Measurements from ENCODE around the gene UBE2Q2.

The UBE2Q2 gene

GRCh38 chr15:75943246-75943645, 100.0 kb downstream of the UBE2Q2 start:
- Histone ChIP-seq H3K4me3 (no peak overlapping the region), H3K27ac (no peak overlapping the region)
- no peak for DNase-seq

GRCh38 chr15:75943713-75944215, 100.5 kb downstream of the UBE2Q2 start:
- Histone ChIP-seq H3K27me3 (peaks cover 0 to 10% of the 10 kb centered on the region in 2 donors), H3K27ac (no peak overlapping the region), H3K4me3 (no peak overlapping the region), H3K36me3 (no peaks in the 10 kb centered on the region), H3K4me1 (no peaks in the 10 kb centered on the region), H3K9me3 (no peaks in the 10 kb centered on the region)
- TF ChIP-seq CTCF (IDR thresholded peaks at IDR 0.05), result no peak
- DNase-seq, result no peak
- intact Hi-C loops (cut with DNase I; ENCODE audit: low total_unique reads), result no loop called here

More at GRCh38 chr15:75943246-75943645, 100.0 kb downstream of the UBE2Q2 start:
- Histone ChIP-seq H3K36me3 (no peaks in the 10 kb centered on the region), H3K9me3 (no peaks in the 10 kb centered on the region), H3K4me1 (no peaks in the 10 kb centered on the region), H3K27me3 (peaks cover 0 to 5% of the 10 kb centered on the region in 2 donors)
- TF ChIP-seq CTCF (IDR thresholded peaks at IDR 0.05), result no peak
- intact Hi-C loops (cut with DNase I; ENCODE audit: low total_unique reads), result no loop called here

- TF ChIP-seq CTCF (IDR thresholded peaks at IDR 0.05), result no peak
- intact Hi-C loops (cut with DNase I; ENCODE audit: low total_unique reads), result no loop called here
- no peak for DNase-seq
- H3K4me3 ChIP-seq, result no peak overlapping the region
- peaks cover 0 to 10% of the 10 kb centered on the region in 2 donors for H3K27me3 ChIP-seq
- H3K27ac ChIP-seq, result no peak overlapping the region
- no peaks in the 10 kb centered on the region for H3K4me1 ChIP-seq
- H3K36me3 ChIP-seq, result no peaks in the 10 kb centered on the region
- no peaks in the 10 kb centered on the region for H3K9me3 ChIP-seq
Observed at GRCh38 chr15:75945953-75946352, 102.7 kb downstream of the UBE2Q2 start.

GRCh38 chr15:75947092-75947491, 103.8 kb downstream of the UBE2Q2 start:
- Histone ChIP-seq H3K27ac (no peak overlapping the region), H3K36me3 (no peaks in the 10 kb centered on the region), H3K9me3 (no peaks in the 10 kb centered on the region), H3K27me3 (peaks cover 0 to 10% of the 10 kb centered on the region in 2 donors), H3K4me3 (no peak overlapping the region), H3K4me1 (no peaks in the 10 kb centered on the region)
- intact Hi-C loops (cut with DNase I; ENCODE audit: low total_unique reads), result no loop called here
- DNase-seq, result no peak
- TF ChIP-seq CTCF (IDR thresholded peaks at IDR 0.05), result no peak

- Histone ChIP-seq H3K9me3 (no peaks in the 10 kb centered on the region), H3K27me3 (peaks cover 0 to 12% of the 10 kb centered on the region in 2 donors), H3K4me1 (no peaks in the 10 kb centered on the region), H3K4me3 (no peak overlapping the region), H3K36me3 (no peaks in the 10 kb centered on the region), H3K27ac (no peak overlapping the region)
- intact Hi-C loops (cut with DNase I; ENCODE audit: low total_unique reads), result no loop called here
- TF ChIP-seq CTCF (IDR thresholded peaks at IDR 0.05), result no peak
- DNase-seq, result no peak
Observed at GRCh38 chr15:75948761-75949296, 105.6 kb downstream of the UBE2Q2 start.

All from tibial artery (tissue), 4 donors.